GM21717 (cell line): ENCODE results near the gene GLT6D1.
"Not testable (repeated sequence)": the region's sequence is repeated elsewhere in the genome, so short reads cannot be mapped to it uniquely, and the experiment has no call there.

Experiments used
- ATAC-seq: cut with Tn5 transposase; IDR thresholded peaks from one replicate; pipeline ENCODE4 v1.9.1; 2021; ENCODE audit warnings: mild to moderate bottlenecking, moderate library complexity; ENCODE audit not compliant: unreplicated experiment

Gene GLT6D1, protein sequence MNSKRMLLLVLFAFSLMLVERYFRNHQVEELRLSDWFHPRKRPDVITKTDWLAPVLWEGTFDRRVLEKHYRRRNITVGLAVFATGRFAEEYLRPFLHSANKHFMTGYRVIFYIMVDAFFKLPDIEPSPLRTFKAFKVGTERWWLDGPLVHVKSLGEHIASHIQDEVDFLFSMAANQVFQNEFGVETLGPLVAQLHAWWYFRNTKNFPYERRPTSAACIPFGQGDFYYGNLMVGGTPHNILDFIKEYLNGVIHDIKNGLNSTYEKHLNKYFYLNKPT

DNA sequence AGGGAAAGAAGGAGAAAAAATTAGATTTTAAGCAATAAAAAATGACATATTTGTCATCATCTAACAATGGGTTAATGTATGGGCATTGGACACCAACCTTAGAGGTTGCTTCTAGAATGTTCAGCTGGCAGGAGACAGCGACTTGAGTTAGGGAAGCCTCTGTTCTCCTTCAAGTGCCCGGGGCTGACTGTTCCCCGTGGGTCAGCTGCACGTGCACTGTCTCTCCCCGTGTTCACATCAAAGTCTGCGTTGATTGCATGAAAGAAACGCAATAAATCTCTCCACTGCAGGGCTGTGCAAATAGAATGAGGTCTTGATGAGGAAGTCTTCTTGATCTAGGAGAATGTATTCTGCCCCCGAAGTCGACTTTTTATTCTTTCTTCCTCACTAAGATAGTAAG, at the start of gene GLT6D1:
Gene GLT6D1, minus strand, starts transcription at position 345 of the 400 bp plus-strand sequence. CDS start 353 bp downstream, outside the sequence.
- no peak for ATAC-seq

DNA sequence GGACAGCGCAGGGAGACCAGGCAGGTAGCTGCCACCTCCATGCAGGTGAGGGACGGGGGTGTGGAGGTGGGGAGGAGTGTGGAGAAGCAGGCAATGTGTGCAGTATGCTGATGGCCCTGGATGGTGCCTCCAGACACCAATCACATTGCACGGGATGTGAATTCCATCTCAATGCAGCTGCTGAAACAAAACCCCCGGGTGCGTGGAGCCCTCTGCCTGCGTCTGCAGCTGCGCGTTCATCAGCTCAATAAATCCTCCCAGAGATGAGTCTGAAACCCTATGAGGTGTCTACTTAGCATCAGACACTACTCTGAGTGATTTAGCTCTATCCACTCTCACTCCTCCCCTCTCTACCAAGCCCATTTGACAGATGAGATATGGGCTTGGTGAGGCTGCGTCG, 49.7 kb upstream of the GLT6D1 start:
- no peak for ATAC-seq

DNA sequence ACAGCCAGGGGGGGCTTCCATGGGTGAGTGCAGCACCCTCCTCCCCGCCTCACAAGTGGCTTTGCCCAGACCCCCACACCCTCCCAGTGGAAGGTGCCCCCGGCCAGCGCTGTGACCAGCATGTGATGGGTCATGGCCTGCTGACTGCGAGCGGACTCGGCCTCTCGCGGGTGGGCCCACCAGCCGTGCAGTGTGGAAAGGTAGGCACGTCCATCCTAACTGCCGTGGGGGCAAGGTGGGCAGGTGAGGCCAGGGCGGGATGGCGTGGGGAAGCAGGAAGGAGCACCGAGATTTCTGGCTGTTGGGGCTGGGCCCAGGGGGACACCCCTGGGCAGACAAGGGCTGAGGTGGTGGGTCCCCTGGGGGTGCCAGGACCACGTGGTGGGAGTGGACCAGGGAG, 47.9 kb upstream of the GLT6D1 start:
- no peak for ATAC-seq

DNA sequence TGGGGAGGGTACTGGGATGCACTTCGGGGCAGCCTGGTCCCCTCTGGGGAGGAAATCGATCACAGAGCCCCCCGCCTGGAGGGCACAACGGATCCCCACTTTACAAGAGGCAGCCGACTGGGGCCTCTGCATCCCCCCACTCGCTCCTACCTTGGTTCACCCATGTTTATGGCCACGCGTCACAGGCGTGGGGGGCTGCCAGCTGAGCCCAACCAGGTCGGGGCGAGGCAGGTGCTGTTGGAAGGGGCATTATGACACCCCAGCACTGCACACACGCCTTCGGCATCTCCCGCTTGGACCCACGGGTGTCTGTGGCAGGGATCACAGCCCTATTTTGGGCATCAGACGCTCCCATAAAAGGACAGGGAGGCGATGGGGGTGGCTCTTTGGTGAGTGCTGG, 45.4 kb upstream of the GLT6D1 start:
- ATAC-seq = no peak

DNA sequence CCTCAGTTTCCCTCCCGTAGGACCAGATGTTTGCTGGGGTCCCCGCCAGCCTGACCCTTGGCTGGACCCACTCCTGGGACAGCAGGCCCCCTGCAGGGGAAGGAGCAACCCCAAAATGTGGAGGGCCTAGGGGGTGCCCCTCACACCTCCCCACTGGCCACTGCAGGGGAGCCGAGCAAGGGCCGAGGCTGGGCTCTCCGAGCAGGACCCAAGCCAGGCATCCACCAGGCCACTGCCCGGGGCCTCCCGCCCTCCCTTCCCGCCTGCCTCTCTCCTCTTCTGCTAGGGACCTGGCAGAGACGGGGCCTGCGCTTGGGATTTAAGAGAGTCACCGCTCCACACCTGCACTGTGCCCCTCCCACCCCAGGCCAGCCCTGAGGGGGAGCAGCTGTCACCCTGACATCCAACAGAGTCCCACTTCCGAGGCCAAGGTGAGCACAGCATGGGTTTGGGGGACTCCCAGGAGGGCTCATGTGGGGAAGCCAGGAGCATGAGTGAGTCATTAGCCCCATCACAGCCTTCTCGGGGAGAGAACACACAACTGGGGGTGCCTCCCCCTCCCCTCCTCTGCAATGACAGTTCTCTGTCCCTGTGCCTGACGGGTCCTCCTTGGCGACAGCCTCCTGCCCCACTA, 44.2 kb upstream of the GLT6D1 start:
- ATAC-seq = no peak

DNA sequence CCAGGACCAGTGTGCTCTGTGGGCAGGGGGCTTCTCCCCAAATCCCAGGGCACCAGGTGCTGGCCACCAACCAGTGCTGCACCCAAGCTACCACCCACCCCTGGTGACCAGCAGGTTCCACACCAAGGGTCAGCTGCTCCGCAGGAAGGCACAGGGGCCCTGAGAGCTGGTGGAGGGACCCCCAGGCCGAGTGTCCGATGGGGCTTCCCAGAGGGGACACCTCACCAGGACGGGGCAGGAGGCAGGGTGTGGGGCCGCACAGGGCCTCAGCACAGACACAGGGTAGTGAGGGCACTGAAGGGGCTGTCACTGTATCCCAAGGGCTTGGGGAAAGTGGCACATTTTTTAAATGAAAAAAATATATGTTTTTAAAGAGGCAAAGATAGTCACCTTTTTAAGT, 41.8 kb upstream of the GLT6D1 start:
- no peak for ATAC-seq

DNA sequence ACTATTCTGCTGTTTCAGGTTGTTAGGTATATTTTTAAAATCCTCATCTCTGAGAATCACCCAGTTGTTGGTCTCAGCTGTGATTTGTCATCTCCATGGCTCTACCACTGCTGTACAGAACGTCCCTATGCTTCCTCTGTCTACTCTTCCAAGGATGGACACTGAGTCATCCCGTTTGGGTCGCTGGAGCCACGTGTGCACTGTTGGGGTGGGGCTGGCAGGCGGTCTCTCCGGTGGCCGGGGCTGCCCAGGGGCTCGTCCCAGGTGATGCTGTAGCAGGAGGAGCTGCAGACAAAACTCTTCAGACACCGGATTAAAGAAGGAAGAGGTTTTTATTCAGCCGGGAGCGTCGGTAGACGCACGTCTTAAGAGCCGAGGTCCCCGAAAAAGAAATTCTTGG, 40.7 kb upstream of the GLT6D1 start:
- ATAC-seq = no peak

DNA sequence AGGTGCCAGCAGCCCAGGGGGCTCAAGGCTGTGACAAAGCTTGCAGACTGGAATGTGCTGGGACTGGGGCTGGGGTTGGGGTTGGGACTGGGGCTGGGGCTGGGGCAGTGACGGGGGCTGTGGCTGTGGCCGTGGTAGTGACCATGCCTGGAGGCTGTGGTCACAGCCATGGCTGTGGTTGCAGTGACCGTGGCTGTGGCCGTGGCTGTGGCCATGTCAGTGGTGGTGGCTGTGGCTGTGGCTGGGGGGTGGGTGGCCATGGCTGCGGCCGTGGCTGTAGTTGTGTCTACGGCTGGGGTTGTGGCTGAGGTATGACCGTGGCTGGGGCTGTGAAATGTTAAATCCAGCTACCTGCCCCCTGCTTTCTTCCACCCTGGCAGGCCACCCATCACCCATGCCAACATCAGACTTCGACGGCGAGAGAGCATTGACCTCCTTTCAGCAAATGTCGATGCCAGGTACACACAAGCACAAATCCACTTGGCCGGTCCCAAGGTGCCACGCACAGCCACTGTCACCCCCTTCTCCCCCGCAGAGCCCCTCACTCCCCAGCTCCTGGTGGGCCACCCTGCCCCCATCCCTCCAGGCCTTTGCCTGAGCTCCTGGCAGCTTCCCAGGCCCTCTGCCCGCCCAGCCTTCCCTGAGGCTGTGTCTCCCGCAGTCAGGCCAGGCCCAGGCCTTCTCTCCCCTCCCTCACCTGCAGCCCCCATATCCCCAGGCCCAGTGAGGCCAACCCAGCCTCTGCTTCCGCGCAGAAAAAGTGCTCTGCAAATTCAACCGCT, 39.1 kb upstream of the GLT6D1 start:
- ATAC-seq = no peak

DNA sequence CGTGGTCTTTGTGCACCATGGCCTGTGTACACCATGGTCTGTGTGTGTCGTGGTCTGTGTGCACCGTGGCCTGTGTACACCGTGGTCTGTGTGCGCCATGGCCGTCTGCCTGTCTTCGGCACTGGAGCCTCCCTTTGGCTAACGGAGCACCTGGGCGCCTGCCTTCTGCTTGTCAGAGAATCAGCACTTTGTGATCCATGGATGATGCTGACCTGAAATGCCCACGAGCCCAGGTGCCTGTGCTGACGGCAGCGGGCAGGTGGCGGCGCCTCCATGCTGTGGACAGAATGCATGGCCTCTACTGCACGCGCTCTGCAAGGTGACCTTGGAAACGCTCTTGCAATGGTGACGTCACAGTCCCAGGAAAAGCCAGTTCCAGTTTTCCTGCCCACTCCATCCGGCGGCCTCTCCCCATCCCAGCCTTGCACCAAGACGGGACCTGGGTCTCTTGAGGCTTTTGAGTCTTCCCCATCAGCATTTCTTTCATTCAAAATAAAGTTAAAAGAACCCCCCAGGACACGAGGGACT, 38.4 kb upstream of the GLT6D1 start:
- no peak for ATAC-seq

DNA sequence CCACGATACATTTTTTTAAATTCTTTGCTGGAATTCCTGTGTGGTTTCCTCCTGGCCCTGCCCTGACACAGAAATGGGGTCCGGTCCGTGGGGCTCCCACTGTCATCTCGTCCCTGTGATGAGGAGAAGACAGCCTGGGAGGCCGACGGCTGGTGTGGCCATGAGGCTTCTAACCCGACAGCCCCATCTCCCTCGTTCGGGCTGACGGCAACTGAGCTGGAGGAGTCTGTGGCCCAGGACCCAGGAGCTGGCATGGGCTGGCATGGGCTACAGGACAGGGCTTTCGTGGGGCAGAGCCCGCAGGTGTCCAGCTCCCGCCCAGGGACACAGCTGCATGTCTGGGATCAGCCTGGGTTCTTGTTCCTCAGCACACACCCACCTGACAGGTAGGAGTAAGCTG, 37.6 kb upstream of the GLT6D1 start:
- no peak for ATAC-seq

DNA sequence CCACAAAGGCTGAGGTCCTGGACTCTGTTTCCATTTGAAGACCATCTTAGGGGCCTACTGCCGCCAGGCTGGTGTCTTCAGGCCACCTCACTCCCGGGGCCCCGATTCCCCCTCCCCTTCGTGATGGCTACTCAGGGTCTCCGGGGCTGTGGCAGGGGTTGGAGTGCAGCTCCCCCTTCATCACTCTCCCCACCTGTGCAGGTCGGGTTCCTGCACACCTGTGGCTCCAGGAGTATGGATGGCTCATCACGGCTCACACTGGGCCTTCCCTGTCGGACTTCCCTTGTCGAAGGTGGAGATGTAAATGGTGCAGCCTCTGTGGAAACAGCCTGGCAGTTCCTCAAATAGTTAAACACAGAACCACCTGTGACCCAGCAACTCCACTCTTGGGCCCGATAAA, 35.6 kb upstream of the GLT6D1 start:
- ATAC-seq = no peak

DNA sequence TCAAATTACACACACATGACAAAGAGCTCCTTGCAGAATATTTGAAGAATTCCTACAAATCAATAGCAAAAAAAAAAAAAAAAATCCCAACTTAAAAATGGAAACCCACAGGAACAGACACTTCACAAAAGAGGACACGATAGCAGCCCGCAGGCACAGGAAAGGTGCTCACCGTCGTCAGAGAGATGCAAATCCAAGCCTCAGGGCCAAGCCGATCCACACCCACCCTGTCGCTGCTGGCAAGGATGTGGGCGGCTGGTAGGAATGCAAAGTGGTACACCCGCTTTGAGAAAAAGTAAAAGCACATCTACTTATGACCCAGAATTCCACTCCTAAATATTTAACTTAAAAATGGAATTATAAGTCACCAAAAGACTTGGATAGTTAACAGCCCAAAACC, 34.6 kb upstream of the GLT6D1 start:
- ATAC-seq = no peak

DNA sequence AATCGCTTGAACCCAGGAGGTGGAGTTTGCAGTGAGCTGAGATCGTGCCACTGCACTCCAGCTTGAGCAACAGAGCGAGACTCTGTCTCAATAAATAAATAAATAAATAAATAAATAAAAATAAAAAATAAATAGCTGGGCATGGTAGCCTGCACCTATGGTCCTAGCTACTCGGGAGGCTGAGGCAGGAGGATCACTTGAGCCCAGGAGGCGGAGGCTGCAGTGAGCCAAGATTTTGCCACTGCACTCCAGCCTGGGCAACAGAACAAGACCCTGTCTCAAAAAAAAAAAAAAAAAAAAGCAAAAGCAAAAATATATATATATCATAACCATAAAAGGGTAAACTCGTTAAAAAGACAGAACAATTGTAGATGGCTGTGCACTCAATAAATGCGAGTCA, 33.4 kb upstream of the GLT6D1 start:
- ATAC-seq = not testable (repeated sequence)

DNA sequence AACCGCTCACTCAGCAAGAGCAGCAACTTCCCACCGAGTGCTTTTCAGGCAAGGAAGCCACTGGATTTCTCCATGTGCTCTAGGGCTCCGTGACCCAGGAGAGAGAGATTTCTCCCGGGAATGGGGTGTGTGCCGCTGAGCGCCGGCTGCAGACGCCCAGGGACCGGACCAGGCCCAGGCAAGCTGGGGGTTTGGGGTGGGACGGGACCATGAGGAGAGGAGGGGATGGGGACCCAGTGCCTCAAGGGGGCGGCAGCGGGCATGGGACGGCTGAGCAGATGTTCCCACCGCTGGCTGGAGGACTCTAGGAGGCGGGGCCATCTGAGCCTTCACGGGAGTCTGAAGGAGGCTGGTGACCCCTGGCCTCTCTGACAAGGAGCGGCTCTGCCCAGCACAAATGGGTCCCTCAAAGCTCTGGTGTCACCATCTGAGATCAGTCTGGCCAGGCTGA, 32.3 kb upstream of the GLT6D1 start:
- ATAC-seq = no peak

DNA sequence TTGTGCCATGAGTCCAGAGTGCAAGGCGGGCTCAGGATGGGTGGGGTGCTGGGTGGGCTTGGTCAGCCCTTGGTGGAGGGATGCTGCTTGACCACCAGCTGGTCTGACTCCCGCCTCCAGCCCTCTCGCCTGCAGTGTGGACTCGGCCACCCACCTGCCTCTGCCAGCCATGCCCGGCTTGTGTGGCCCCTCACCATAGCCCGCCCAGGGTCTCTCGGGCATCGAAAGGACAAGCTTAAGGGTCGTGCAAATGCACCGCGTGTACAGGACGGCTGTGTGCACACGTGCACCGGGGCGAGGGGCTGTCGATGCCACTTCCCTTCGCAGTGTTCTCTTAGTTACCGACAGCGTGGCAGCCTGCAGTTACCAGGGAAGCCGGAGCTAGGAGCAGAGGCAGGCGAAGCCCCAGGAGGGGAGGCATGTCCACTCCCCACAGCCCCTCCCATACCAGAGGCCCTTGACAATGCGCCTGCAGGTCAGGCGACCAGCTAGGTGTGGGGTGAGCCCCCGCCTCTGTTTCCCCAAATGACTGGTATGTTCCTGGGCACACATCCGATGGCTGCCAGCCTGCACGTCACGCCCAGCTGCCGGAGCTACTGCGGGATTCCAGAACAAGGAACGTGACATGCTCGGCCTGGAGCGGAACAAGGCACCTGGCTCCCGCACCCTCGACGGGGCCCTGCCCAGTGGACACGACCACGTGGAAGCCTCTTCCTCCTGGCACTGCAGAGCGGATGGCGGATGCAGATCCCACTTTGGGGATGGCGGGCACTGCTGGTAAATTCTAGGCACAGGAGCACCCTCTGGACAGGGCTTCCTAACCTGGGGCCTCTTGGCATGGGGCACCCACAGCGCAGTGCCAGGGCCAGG, 31.6 kb upstream of the GLT6D1 start:
- no peak for ATAC-seq

DNA sequence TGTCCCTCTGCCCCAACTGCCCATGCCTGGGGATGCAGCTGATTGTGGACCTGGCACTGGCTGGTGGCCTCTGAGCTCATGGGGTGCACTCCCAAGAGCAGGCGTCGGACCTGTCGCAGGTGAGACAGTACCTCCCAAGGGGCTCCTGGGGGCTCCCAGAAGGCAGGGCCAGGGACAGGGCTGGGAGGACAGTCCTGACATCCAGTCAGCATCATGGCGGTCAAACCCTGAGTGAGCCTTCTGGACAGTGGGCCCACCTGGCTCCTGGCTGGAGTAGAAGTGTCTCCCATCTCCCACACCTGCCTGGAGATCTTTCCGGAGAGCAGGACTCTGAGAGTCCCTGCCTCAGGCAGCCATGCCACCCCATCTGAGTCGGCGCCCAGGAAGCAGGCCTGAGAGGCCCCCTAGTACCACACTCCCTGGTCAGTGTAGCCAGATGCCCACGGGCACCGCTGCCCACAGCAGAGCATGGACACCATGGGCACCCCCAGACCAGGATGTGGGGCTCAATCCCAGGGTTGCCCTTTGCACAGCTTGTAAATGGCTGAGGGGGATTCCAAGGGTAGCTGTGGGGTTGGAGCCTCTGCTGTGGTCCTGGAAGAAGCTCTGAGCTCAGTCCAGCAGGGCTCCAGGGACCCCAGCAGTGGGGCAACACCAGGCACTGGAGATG, 30.4 kb upstream of the GLT6D1 start:
- ATAC-seq = no peak

DNA sequence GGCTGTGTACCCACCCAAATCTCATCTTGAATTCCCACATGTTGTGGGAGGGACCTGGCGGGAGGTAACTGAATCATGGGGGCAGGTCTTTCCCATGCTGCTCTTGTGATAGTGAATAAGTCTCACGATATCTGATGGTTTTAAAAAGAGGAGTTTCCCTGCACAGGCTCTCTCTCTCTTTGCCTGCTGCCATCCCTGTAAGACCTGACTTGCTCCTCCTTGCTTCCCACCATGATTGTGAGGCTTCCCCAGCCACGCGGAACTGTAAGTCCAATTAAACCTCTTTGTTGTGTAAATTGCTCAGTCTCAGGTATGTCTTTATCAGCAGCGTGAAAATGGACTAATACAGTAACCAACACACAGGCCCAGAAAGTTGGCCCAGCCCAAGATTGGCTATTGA, 29.7 kb upstream of the GLT6D1 start:
- ATAC-seq = not testable (repeated sequence)

DNA sequence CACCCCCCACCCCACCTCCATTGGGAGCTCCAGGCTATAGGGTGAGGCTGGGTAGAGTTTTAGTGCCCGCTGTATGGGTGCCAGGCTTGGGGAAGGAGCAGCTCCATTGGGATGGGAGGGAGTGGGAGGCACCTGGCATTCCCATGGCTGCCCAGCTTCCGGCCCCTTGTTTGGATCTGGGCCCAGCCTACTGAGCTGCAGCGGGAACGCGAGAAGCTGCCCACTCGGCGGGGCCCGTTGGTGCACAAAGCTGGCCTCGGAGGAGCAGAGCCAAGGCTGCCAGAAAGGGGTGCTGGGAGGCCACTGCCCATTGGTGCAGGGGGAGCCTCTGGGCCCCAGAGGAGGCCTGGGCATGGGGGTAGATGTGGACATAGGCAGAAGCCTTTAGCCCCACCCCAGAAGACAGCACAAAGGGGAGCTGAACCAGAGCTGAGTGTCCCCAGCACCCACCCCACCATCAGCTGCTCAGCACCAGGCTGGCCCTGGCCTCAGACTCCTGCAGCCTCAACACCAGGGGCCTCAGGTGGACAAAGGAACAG, 28.2 kb upstream of the GLT6D1 start:
- ATAC-seq = no peak

DNA sequence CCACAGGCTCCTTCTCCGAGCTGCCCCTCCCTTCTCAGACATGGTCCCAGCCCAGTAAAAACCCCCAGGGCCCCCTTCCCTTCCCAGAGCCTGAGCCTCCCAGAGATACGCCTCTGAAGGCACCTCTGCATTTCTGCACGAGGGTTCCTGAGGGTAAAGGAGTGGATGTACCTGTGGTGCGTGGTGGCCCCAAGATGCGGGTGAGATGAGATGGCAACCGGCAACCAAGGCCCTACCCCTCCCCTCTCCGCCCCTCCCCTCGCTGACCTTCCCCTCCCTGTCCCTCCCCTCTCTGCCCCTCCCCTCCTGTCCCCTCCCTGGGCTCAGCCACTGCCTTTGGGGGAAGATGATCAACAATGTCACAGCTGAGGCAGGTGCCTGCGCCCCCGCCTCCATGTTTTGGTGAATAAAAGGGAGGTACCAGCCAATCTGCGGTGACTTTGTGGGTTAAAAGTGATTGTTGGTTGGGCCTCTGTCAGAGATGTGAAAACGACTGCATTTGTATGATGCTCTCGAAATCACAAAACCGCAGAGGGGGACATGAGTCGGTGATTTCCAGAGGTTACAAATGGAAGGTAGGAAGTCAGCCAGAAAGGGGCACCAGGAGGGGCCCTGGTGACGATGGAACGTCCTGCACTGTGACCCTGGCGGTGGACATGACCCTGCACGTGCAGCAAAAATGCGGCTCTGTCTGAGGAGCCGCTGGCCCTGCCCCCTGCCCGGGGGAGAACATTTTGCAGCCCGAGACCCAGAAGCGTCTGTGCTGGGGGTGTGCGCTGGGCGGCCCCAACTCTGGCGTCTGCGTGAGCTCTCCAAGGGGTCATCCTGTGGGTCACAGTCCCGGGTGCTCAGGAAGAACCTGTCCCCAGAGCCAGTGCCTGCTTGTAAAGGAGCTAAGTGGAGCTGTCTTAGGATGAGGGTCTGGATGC, 27.5 kb upstream of the GLT6D1 start:
- no peak for ATAC-seq
